GM12872 (cell line): ENCODE results near the gene MPHOSPH8.

ENCODE experiments used
- CTCF ChIP-seq: IDR thresholded peaks from 3 replicates; pipeline ENCODE4 v1.5.1; 2011; ENCODE audit warnings: low read depth, mild to moderate bottlenecking, low read length, moderate library complexity; ENCODE audit not compliant: insufficient read depth

The MPHOSPH8 gene

GRCh38 chr13:19606152-19606551 is 27.3 kb upstream of the MPHOSPH8 start:
- TF ChIP-seq CTCF: no peak

- TF ChIP-seq CTCF: no peak
Measured at GRCh38 chr13:19606737-19607136, 26.7 kb upstream of the MPHOSPH8 start.

DNA sequence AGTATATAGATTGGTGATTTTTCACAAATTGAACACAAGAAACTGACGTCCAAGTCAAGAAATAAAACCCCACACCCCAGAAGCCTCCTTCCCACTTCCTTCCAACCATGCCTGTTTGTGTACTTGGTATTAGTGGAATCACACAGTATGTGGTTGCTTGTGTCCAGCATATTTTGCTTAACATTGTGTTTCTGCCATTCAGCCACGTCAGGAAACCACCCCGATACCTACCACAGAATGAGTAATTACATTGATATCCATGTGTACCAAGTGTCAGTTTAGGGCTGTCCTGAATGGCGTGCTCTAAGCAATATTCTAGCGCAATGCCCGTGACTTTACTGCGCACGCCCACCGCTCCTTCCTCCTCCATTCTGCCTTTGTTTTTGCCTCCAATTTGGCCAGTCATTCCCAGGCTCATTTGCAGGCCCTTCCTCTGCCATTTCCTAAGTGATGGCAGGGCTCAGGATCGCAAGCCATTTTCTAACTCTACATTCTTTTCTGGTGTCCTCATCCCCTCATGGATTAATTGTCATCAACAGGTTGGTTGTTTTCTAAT is 25.9 kb upstream of the MPHOSPH8 start:
- TF ChIP-seq CTCF: no peak

- TF ChIP-seq CTCF: peak; percentile 73
Measured at GRCh38 chr13:19618977-19619376, 14.5 kb upstream of the MPHOSPH8 start.

DNA sequence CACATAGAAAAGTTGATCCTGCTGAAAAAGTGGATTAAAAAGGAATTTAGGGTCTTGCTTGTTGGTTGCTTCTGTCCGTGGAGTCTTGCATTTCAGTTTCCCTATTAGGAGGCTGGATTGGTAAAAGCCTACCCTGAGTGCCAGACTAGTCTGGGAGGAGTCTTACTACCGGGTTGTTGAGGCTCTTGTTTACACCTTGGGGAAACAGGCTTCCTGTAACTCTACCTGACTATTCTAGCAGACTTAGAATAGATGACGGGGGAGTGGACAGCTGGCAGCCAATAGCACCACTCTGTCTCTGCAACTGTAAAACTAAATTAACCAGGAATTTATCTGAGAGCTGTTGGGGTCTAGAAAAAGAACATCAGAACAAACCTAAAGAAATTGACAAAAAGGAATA is 11.3 kb upstream of the MPHOSPH8 start:
- no peak for TF ChIP-seq CTCF

- TF ChIP-seq CTCF: no peak
Measured at GRCh38 chr13:19624265-19624664, 9.2 kb upstream of the MPHOSPH8 start.

DNA sequence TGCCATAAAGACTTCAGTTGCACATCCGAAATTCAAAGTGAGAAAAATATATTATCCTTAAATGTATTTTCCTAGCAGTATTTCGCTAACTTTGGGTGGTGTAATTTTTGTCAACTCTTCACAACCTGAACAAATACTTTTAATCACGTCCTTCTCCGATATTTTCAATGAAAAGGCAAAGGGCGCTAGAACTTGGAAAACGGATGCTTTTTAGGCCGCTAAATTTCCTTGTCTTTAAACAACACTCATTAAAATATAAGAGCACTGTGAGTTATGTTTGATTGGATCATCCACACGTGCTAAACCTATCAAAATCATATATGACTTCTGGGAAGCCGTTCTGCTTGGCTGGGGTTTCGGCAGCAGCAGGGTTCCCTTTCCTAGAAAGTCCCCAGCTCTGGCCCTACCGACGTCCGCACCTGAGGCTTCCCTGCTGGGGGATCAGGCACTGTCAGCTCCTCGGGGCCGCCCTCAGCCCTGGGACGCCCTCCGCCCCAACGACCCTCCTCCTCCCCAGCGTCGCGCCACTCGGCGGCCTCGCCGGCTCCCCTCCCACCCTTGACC is 462 bp upstream of the MPHOSPH8 start:
- TF ChIP-seq CTCF: no peak

DNA sequence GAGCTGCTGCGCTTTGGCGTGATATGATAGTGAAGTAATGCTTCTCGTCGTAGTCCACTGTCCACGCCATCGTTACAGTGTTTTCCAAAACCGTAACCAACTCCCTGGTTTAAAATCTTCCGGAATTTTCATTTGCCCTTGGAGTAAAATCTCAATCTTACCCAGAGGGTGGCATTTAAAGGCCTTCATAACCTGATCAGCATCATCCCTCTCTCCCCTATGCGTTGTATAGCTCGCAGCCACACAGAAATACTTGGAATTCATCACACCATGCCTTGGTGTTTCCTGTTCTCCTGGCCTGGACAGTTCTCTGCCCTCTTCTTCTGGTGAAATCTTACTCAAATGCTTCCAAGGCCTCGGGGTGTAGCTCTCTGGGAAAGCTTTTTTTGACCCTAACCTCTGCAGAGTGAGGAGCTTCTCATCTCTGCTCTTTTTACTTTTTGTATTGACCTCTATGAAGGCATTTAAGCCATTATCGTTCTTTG is 839 bp downstream of the MPHOSPH8 start:
- no peak for TF ChIP-seq CTCF
